H1 (cell line): Measurements from ENCODE around the gene TMEM150A. TPM values are rescaled to one million over a fixed set of nuclear protein-coding genes. Genes with fewer than 3 reads are reported as not detected.

Experiments used
- ATF2 ChIP-seq: IDR thresholded peaks from 2 replicates; pipeline ENCODE4 v1.6.1; 2012; ENCODE audit warnings: low read length, inconsistent platforms
- CBX8 ChIP-seq: fragments of 300-800, 300-1000 bp; sonication (generic); IDR thresholded peaks from 2 replicates; pipeline ENCODE4 v1.7.1; 2016; ENCODE audit warnings: low read depth, low read length, borderline replicate concordance
- EP300 ChIP-seq, 2 experiments: IDR thresholded peaks; 1 replicate in 1 of 2; 2 replicates in 1 of 2; pipeline ENCODE4 v1.6.1; 2011 to 2012; ENCODE audit warnings: low read depth in 2 of 2, low read length in 2 of 2, mild to moderate bottlenecking in 2 of 2, borderline replicate concordance in 1 of 2, inconsistent platforms in 1 of 2, moderate library complexity in 1 of 2
- HDAC6 ChIP-seq: IDR thresholded peaks from one replicate; pipeline ENCODE4 v1.7.1; 2012; ENCODE audit warnings: low read depth, mild to moderate bottlenecking, inconsistent platforms, low read length, moderate library complexity
- KDM4A ChIP-seq: IDR thresholded peaks from one replicate; pipeline ENCODE4 v1.7.1; 2012; ENCODE audit warnings: low read depth, mild to moderate bottlenecking, moderate library complexity, low read length, inconsistent platforms; ENCODE audit not compliant: severe bottlenecking
- NRF1 ChIP-seq: IDR thresholded peaks from 2 replicates; pipeline ENCODE4 v1.6.1; 2011; ENCODE audit warnings: mild to moderate bottlenecking, low read depth, low read length, improper control_type of control experiment
- PHF8 ChIP-seq: fragments of 200-600 bp; sonication (generic); conservative IDR thresholded peaks from 2 replicates; pipeline ENCODE4 v1.7.1; 2012; ENCODE audit warnings: low read depth, mild to moderate bottlenecking, inconsistent platforms, low read length, moderate library complexity
- SIX5 ChIP-seq: IDR thresholded peaks from 2 replicates; pipeline ENCODE4 v1.6.1; 2011; ENCODE audit warnings: mild to moderate bottlenecking, low read depth, low read length
- polyA plus RNA-seq, 7 experiments: library from polyadenylated mRNA; depleted of rRNA in 3 of 7; stranded (reverse) in 5 of 7; unstranded in 2 of 7; fragments of >200 nt in 5 of 7; fragments of 200-250 nt in 2 of 7; gene quantifications; 1 replicate in 5 of 7; 2 replicates in 1 of 7; 4 replicates in 1 of 7; pipeline versions ENCODE4 v1.2.1 to v1.2.3, GENCODE V29; 2011 to 2013; ENCODE audit warnings: missing spikeins in 2 of 7, mixed read lengths in 2 of 7
- total RNA-seq: library from RNA; stranded (reverse); fragmentation: NEBNext Ultra II Directional; extraction: Animal tissue kit (Norgen Biotek cat#: 25700); gene quantifications from 2 replicates; pipeline ENCODE4 v1.2.1, GENCODE V29; 2021

TMEM150A gene
- total and polyA plus RNA-seq, 2 of the 8 experiments (the other 6 are each of a cell fraction or from before 2014, with no cell fraction given): 19.8 to 29.9 TPM

GRCh38 chr2:85578243-85579180 is 24.0 kb downstream of the TMEM150A start (continued):
- TF ChIP-seq ATF2 (no peak), SIX5 (no peak), PHF8 (no peak), KDM4A (no peak), HDAC6 (no peak), NRF1 (no peak), EP300 (IDR thresholded peaks at IDR 0.05; ENCODE audit: borderline replicate concordance in 1 of 2, low read depth in 2 of 2, low read length in 2 of 2) (no peak), CBX8 (no peak)
